Stimulated activated CD4-positive, alpha-beta T cell treated with anti-CD3 and anti-CD28 coated beads, Interleukin-15, amount 100 ng/mL, for 1 hour (primary cell): ENCODE data around the gene UBE2I.
"Not testable (repeated sequence)": the region's sequence is repeated elsewhere in the genome, so short reads cannot be mapped to it uniquely, and the experiment has no call there.

ENCODE experiments used
- DNase-seq, 2 donors: peaks; one replicate each; pipeline ENCODE4 v3.0.0-alpha.2; 2020; ENCODE audit warnings: low read depth in 1 of 2, low spot score in 1 of 2

Gene UBE2I

GRCh38 chr16:1328961-1329360 lies 19.5 kb downstream of the UBE2I start:
- not testable (repeated sequence) for DNase-seq

DNA sequence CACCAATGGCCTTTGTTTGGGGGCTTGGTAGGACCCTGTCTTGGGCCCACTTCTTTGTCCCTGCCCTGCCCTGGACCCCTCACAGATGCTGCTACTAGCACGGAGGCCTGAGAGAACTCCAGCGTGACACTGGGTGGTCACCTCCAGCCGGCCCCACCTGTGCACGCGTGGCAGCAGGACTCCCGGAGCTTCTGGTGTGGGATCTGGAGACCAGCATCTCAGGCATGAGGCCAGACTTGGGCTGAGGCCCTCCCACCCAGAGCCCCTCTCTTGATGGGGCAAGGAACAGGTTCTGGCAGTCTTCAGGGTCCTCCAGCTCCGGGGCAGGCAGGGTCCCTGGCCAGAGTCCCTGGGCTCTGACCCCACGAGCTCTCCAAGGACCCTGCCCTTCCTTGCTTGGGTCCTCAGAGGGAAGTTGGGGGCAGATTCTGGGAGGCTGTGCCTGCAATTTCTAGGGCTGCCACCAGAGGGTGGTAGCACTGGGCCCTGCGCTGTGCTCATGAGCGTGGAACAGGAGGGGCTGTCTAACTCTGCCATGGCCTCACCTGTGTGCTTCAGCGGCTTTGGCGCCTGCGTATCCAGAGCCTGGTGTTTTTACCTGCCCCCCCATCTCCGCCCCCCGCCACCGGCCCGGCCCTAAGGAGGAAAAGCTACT lies 21.0 kb downstream of the UBE2I start:
- no peak for DNase-seq

DNA sequence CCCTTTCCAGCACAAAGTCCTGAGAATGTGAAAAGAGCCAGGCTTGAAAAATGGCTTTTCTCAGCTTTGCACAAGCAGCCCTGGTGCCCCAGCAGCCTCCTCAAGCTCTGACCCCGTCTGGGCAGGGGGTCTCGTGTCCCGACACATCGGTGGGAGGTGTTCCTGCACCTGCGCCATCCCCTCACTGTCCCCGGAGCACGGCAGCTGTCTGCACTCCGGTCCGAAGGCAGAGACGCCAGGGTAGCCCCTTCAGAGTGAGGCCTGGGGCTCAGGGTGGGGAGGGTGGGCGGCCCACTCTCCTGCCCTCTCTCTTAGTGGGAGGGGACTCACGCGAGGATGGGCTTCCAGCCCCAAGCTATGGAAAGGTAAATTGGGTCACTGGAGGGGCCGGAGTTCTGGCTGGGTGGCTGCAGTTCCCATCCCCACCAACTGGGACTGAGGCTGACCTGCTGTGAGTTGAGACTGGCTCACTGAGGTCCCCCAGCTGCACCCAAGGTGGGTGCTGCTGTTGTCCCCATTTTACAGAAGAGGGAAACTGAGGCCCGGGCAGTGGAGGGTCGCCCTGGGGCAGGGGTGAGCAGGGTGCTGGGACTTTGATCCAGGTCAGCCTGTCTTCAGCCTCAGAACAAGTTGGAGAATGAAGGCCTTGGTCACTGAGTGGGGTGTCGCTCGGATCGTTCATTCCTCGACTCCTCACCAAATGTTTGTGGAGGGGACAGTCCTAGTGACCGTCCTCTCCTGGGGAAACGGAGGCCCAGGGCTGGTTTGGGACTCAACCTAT lies 21.7 kb downstream of the UBE2I start:
- DNase-seq, result no peak

DNA sequence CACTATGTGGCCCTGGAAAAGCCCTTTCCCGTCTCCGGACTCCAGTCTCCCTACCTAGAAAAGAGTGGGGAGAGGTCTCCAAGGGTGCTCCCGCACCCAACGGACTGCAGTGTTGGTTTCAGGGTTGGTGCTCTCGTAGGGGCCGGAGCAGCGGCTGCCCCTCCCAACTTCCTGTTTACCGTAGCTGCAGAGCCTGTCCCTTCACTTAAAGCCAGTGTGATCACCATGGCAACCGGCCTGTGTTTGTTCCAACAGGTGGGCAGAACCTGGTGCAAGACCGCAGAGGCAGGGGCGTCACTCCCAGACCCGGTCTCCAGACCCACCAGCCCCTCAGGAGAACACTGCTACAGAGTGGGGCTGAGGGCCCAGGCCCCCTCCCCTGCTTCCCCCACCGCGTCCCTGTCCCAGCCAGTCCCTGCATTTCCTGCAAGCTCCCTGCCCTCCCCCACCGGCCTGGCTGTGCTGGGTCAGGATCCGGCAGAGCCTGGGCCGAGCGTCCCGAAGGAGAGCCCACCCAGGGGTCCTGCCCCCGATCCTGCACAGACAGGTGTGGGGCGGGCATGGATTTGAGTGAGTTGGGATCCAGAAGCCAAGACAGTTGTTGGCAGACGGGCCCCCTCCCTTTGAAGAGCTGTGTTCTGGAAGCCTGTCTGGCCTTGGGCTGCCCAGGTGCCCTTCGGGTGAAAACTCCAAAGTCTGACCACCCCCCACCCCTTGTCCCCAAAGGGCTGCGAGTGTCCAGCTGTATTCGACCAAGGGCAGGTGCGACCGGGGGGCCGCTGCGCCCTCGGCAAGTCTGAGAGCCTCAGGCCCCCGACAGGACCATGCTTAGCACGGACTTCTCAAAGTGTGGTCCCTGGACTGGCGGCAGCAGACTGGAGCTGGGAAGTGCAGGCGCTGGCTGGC lies 22.5 kb downstream of the UBE2I start:
- no peak for DNase-seq

GRCh38 chr16:1332618-1333148 lies 23.2 kb downstream of the UBE2I start:
- DNase-seq, result no peak

GRCh38 chr16:1333149-1333812 lies 23.8 kb downstream of the UBE2I start, which contains the start of gene BAIAP3:
Gene BAIAP3, plus strand, starts transcription at chr16:1333645. Its CDS starts 4,905 bp downstream, at chr16:1338550.
- DNase-seq, result no peak

DNA sequence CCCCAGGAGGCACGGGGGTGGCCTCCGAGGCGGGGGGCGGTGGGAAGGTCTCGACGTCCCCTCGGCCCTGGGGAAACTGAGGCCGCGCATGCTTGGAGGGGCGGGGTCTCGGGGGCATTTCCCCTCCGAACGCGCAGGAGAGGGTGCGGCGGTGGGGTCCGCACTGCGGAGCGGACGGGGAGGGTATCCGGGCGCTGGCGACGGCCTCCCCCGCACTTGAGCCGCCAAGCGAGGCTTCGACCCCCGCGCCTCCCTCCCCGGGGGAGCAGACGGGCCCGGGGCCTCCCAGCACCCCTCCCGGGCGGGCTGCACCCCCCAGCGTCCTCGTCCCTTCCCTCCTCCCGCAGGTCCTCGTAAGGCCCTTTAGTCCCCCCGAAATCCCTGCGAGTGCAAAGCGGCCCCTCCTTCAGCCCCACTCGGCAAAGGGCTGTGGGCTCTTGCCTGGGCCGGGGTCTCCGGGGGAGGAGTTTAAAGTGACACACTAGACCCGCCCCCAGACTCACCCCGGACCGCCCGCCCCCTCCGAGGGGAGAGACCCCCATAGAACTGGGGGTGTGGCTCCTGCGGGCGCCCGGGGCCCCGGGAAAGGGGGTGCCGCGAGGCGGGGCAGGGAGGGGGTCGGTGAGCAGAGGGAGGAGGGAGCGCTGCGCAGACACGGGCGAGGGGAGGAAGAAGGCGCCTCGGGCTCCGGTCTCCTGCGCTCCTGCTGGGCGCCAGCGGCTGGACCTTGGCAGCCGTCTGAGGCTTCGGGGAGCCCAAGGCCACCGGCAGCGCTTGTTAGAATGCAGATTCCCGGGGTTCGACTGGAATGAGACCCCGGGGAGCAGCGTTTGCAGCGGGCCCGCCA lies 24.6 kb downstream of the UBE2I start:
- DNase-seq, result no peak

DNA sequence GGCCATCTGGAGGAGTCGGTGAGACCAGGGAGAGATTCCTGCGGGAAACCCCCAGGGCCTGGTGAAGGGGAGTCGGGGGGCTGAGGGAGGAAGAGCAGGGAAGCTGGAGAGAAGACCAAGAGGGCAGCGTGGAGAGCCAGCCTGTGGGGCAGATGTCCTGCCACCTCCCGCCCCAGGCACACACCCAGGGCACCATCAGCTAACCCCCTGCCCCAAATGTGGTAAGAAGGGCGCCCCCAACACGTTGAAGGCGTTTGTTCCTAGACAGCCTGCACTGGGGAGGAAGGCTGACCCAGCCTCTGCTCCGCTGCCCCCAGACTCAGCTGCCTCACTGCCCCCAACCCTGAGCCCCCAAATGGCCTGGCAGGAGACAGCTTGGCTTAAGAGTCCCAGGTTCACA lies 25.3 kb downstream of the UBE2I start:
- DNase-seq, result no peak

GRCh38 chr16:1335211-1335971 lies 26.0 kb downstream of the UBE2I start:
- no peak for DNase-seq

DNA sequence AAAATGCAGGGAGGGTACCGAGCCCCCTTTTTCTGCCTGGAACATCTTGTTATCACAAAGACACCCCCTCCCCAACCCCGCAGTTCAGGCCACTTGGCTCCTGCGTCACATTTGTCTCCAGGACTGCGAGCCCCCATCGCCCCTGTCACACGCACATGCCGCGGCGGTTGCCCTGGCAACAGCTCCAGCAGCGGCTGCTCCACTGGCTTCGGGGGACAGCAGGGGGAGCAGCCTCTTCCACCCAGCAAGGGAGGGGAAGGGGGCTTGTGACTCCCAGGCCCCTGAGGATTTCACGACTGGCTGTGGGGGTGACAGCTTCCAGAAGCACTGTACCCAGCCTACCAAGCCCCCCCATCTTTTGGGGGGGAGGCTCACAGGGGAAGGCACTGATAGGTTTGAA lies 26.6 kb downstream of the UBE2I start:
- DNase-seq, result no peak

- no peak for DNase-seq
Measured at GRCh38 chr16:1336619-1337018, 27.2 kb downstream of the UBE2I start.

GRCh38 chr16:1337486-1337885 lies 28.1 kb downstream of the UBE2I start:
- no peak for DNase-seq

DNA sequence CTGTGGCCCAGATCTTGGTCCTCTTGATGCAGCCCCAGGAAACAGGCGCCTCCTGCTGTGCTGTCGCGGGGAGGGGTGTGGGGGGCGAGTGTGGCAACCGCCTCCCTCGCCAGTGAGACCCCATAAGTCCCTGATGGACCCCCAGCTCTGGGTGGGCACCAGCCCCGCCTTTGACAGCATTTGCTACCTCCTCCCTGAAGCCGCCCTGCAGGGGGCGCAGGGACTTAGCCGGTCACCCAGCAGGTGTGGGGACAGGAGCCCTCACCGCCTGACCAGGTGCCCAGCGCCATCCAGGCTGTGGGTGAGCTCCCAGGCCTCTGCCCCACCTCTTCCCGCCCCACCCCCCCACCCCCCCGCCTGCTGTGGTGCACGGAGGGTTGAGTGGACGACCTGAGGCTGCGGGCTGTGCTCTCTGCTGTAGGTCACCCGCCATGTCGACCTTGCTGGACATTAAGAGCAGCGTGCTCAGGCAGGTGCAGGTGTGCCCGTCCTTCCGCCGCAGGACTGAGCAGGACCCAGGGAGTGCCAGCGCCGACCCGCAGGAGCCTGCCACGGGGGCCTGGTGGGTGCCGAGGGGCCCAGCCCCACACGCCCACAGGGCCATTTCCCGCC lies 28.8 kb downstream of the UBE2I start:
- DNase-seq, result no peak

- no peak for DNase-seq
Measured at GRCh38 chr16:1338855-1339675, 29.6 kb downstream of the UBE2I start.

DNA sequence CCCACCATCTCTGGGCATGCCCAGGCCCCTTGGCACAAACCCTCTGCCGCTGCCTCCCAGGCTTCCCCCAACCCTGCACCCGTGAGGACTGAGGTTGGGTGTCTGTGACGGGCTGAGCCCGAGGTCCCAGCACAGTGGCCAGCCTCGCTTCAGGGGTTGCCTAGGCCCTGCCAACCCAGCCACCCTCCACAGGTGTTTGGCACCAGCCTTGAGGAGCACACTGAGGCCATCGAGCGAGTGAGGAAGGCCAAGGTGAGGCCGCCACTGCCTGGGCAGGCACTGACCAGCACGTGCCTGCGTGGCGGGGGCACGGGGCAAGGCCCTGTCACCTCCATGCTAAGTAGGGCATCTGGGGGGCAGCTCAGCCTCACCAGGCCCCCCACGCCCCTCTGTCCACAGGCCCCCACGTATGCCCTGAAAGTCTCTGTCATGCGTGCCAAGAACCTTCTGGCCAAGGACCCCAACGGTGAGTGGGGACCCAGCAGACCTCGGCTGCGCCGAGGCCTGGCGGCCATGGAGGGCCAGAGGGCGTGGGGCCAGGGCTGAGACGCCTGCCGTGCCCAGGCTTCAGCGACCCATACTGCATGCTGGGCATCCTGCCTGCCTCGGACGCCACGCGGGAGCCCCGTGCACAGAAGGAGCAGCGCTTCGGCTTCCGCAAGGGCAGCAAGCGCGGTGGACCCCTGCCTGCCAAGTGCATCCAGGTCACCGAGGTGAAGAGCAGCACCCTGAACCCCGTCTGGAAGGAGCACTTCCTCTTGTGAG lies 31.5 kb downstream of the UBE2I start:
- DNase-seq, result no peak

GRCh38 chr16:1341495-1342420 lies 32.3 kb downstream of the UBE2I start:
- no peak for DNase-seq
